Astrocyte (in vitro differentiated cells and primary cell): Measurements from ENCODE around the gene CDC42EP4.
"Not testable (repeated sequence)": the region's sequence is repeated elsewhere in the genome, so short reads cannot be mapped to it uniquely, and the experiment has no call there.

Experiments
- EZH2 ChIP-seq: IDR thresholded peaks from 2 replicates; pipeline ENCODE4 v1.6.1; 2012; ENCODE audit warnings: mild to moderate bottlenecking, low read length, inconsistent platforms; ENCODE audit not compliant: insufficient read depth
- TF ChIP-seq, protein P1 (sequence below): IDR thresholded peaks from 2 replicates; pipeline ENCODE4 v1.5.1; 2011; ENCODE audit warnings: low read depth, mild to moderate bottlenecking, inconsistent platforms, low read length, moderate library complexity; ENCODE audit not compliant: insufficient read depth

DNA sequence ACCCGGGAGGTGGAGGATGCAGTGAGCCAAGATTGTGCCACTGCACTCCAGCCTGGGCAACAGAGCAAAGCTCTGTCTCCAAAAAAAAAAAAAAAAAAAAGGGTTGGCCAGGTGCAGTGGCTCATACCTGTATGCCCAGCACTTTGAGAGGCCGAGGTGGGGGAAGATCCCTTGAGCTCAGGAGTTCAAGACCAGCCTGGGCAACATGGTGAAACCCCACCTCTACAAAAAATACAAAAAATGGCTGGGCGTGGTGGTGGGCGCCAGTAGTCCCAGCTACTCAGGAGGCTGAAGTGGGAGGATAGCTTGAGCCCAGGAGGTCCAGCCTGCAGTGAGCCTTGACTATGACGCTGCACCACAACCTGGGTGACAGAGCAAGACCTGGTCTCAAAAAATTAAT is 2.8 kb downstream of the CDC42EP4 start:
- TF ChIP-seq, protein P1, sequence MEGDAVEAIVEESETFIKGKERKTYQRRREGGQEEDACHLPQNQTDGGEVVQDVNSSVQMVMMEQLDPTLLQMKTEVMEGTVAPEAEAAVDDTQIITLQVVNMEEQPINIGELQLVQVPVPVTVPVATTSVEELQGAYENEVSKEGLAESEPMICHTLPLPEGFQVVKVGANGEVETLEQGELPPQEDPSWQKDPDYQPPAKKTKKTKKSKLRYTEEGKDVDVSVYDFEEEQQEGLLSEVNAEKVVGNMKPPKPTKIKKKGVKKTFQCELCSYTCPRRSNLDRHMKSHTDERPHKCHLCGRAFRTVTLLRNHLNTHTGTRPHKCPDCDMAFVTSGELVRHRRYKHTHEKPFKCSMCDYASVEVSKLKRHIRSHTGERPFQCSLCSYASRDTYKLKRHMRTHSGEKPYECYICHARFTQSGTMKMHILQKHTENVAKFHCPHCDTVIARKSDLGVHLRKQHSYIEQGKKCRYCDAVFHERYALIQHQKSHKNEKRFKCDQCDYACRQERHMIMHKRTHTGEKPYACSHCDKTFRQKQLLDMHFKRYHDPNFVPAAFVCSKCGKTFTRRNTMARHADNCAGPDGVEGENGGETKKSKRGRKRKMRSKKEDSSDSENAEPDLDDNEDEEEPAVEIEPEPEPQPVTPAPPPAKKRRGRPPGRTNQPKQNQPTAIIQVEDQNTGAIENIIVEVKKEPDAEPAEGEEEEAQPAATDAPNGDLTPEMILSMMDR, result not testable (repeated sequence)
- TF ChIP-seq EZH2, result not testable (repeated sequence)
